Body of pancreas (tissue), 4 donors: ENCODE measurements around the gene MYADML2.

Experiments
- CTCF ChIP-seq, 7 experiments: fragments of 450-650 bp in 4 of 7; fragments of 200-600 bp in 3 of 7; sonication (generic) in 3 of 7; IDR thresholded peaks; one replicate each; pipeline ENCODE4 v1.5.1; 2016 to 2019; ENCODE audit warnings: antibody characterized with exemption in 7 of 7
- POLR2A ChIP-seq, 3 donors: fragments of 450-650 bp; IDR thresholded peaks; one replicate each; pipeline ENCODE4 v1.6.1; 2016; ENCODE audit warnings: antibody characterized with exemption in 3 of 3, mild to moderate bottlenecking in 2 of 3

- TF ChIP-seq CTCF (IDR thresholded peaks at IDR 0.05) (no peak), POLR2A (IDR thresholded peaks at IDR 0.05) (no peak)
Measured at GRCh38 chr17:81905993-81906392, 41.0 kb downstream of the MYADML2 start.
